ENCODE results near the gene PPME1.
A peak's percentile ranks its signal among the peaks of the same experiment; 100 is the strongest.

The PPME1 gene

GRCh38 chr11:74226907-74227306 lies 55.8 kb downstream of the PPME1 start:
- no peak for DNase-seq (ENCODE audit: low spot score)

DNA sequence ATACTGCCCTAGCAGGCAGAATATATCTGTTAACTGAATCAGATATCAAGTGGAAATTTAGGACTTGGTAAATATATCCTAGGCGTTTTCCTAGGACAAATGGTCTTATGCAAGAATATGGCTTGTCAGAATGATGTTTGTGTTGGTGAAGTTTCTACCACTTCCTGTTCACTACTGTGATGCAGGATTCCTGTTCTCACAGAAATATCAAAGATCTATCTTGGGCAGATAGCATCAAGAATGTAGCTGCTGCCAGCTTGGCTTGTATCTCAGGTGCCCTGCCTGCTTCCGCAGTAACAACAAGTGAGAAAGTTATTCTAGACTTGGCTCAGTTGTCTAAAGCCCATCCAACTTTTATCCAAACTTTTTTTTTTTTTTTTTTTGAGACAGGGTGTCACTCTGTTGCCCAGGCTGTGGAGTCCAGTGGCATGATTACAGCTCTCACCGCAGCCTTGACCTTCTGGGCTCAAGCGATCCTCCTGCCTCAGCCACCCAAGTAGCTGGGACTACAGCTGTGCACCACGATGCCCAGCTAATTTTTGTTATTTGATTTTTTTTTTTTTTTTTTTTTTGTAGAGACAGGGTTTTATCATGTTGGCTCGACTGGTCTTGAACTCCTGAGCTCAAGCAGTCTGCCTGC lies 61.3 kb downstream of the PPME1 start:
- no peak for DNase-seq (ENCODE audit: low spot score)

- no peak for DNase-seq (ENCODE audit: low spot score)
Measured at GRCh38 chr11:74233683-74234082, 62.6 kb downstream of the PPME1 start.

GRCh38 chr11:74235121-74235520 lies 64.0 kb downstream of the PPME1 start:
- DNase-seq (ENCODE audit: low spot score) = no peak

- DNase-seq (ENCODE audit: low spot score) = no peak
Measured at GRCh38 chr11:74237541-74237940, 66.5 kb downstream of the PPME1 start.

GRCh38 chr11:74238243-74238642 lies 67.2 kb downstream of the PPME1 start:
- DNase-seq (ENCODE audit: low spot score) = no peak

DNA sequence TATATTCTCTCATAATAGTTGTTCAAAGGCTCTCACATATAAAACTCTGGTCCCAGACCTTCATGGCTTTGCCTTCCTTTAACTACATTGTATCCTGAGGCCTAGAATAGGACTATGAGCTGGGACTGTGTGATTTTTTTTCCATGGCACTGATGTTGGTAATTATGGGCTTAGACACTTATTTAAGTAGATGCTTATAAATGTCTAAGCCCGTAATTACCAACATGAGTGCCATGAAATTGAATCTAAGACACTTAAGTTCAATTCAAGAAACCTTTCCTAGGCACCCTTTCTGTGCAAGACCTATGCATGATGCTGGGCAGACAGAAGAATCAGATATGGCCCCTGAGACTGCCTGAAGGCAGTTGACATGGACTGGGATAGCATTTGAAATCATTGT lies 77.4 kb downstream of the PPME1 start:
- no peak for DNase-seq (ENCODE audit: low spot score)

GRCh38 chr11:74249496-74249895 lies 78.4 kb downstream of the PPME1 start:
- DNase-seq (ENCODE audit: low spot score) = no peak

GRCh38 chr11:74253361-74253760 lies 82.3 kb downstream of the PPME1 start:
- DNase-seq (ENCODE audit: low spot score) = no peak

GRCh38 chr11:74255741-74256375 lies 84.8 kb downstream of the PPME1 start:
- DNase-seq (ENCODE audit: low spot score) = peak; percentile 79

- no peak for DNase-seq (ENCODE audit: low spot score)
Measured at GRCh38 chr11:74256378-74257133, 85.5 kb downstream of the PPME1 start.

DNA sequence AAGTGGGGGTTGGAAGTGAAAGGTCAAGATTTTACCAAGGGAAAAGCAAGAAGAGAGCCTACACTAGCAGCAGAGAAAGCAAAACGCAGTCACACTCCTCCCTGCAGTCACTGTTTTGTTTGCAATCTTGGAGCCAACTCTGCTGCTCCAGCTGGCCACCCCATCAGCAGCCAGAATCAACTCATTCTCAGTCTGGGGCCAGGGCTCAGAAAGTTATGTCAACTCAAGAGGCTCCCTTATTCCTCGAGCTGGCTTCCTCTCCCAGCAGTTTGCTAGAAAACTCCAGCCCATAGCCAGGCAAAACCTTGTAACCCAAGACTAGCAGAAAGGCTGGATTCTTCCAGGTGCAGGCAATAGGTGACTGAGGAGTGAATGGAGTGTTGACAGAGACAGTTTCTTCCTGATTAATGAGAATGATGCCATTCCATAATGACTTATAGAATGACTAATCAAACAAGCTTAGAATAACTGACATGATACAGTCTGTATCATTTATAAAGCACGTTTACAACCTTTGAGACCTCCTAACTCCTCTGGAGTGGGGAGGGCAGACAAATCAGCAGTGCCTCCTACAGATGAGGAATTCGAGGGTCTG lies 87.0 kb downstream of the PPME1 start:
- DNase-seq (ENCODE audit: low spot score) = no peak

DNA sequence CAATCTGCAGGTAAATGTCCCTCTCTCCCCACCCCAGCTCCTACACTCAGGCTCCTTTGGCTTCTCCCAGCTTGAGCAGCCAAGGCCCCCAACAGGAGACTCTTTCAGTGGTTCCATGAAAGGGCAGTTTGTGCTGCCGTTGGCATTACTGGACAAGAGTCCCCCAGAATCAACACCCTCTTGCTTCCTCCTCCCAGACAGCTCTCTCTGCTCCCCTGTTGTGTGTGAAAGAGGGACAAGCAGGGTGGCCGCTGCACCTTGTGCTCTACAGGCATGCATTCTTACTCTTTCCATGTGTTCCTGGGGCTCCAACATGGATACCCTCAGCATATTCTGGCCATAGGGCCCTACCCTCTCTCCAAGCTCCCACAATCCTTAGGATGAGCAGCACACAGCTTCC lies 91.6 kb downstream of the PPME1 start:
- no peak for DNase-seq (ENCODE audit: low spot score)

- DNase-seq (ENCODE audit: low spot score) = no peak
Measured at GRCh38 chr11:74265256-74265655, 94.2 kb downstream of the PPME1 start.

DNA sequence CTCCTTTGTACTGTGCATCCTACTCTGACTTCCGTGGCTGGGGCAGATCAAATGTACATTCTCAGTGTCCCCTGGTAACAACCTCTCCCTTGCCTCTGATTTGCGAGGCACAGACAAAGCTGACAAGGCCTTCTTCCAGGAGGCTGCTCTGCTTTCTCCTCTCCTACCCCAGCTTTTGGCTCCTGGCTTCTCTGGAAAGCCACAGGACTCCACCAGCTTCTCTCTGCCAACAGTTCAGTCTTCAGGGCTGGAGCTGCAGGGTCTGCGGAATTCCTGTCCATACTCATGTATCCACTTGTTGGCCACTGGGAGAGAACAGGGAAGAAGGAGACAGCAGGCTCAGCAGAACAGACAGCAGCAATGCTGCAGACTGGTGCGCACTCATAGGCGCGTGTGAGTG lies 95.9 kb downstream of the PPME1 start:
- no peak for DNase-seq (ENCODE audit: low spot score)

GRCh38 chr11:74268456-74268855 lies 97.4 kb downstream of the PPME1 start:
- no peak for DNase-seq (ENCODE audit: low spot score)

DNA sequence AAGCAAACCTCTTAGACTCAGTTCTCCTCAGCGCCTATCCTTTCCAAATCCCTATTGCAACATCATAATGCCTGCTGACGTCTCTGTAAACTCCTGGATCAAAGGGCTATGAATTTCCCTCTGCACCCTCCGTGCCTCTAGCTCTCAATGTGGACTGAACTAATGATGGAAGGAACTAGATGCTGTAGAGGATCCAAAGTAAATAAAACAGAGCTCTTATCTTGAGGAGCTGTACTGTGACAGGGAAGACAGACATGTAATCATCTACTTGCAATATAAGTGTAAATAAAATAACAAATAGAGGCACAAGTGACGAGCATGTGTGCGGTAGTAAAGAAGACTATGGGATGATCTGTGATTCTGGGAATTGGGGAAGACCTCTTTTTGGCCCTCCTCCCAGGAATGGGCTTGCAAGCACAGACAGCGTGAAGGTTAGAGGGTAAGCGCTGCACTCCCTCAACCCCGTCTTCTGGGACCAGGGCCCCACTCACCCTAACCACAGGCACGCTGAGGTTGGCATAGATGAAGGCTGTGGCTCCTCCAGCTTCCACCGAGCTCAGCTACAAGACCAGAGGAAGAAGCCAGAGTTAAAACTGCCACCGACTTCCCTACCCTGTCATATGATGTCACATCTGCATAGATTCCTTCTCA lies 98.2 kb downstream of the PPME1 start:
- DNase-seq (ENCODE audit: low spot score) = no peak

- DNase-seq (ENCODE audit: low spot score) = no peak
Measured at GRCh38 chr11:74272276-74272675, 101.2 kb downstream of the PPME1 start.

- DNase-seq (ENCODE audit: low spot score) = peak; percentile 38
Measured at GRCh38 chr11:74276581-74276980, 105.5 kb downstream of the PPME1 start.

- DNase-seq (ENCODE audit: low spot score) = no peak
Measured at GRCh38 chr11:74278103-74278502, 107.0 kb downstream of the PPME1 start.

- no peak for DNase-seq (ENCODE audit: low spot score)
Measured at GRCh38 chr11:74278721-74279161, 107.7 kb downstream of the PPME1 start.

DNA sequence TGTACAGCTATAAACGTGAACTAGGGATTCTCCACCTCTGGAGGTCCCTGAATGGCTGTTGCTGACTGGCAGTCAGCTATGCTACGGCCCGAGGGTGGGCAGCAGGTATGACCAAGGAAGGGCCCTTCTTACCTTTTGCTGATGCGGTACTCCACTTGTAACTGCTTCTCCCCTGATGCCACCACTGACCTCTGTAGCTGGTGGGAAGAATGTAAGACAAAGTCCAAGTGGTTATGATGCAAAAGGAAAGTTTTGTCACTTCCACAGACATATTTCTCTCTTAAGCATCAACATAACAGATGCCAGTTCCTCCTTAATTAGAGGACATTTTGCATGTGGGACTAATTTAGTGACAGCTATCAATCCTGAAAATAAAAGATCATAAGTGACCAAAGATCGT lies 108.2 kb downstream of the PPME1 start:
- no peak for DNase-seq (ENCODE audit: low spot score)

All from COLO829 (cell line).